Activated B cell treated with CpG ODN at 0.5 μM for 24 hours (primary cell): ENCODE results near the gene CASQ1. TPM values are rescaled to one million over a fixed set of nuclear protein-coding genes. Genes with fewer than 3 reads are reported as not detected.
A peak's percentile ranks its signal among the peaks of the same experiment; 100 is the strongest.

ENCODE experiments used
- ATAC-seq: fragments of 200-7000 bp; cut with Tn5 transposase; one replicate; pipeline ENCODE4 v1.10.0; 2021; ENCODE audit warnings: low read depth, mild to moderate bottlenecking, moderate library complexity
- CTCF ChIA-PET: fragments of 350-600 bp; sonication (Branson Sonifier 250); formaldehyde crosslinking; loops from one replicate; lab custom pipeline; 2021; ENCODE audit warnings: antibody characterized with exemption; lab: Charles Lee
- POLR2A ChIA-PET: fragments of 350-600 bp; sonication (Branson Sonifier 250); formaldehyde crosslinking; loops from one replicate; lab custom pipeline; 2021; ENCODE audit warnings: antibody characterized with exemption; lab: Charles Lee
- DNase-seq: peaks from one replicate; pipeline ENCODE4 v3.0.0; 2022
- H3K27ac Mint-ChIP-seq: one replicate; pipeline ENCODE4 v1.8.0; 2020; ENCODE audit warnings: mixed read lengths
- H3K27me3 Mint-ChIP-seq: one replicate; pipeline ENCODE4 v1.8.0; 2021; ENCODE audit warnings: mixed read lengths
- H3K36me3 Mint-ChIP-seq: one replicate; pipeline ENCODE4 v1.8.0; 2021; ENCODE audit warnings: low read depth, mixed read lengths
- H3K4me1 Mint-ChIP-seq: one replicate; pipeline ENCODE4 v1.8.0; 2021; ENCODE audit warnings: mixed read lengths
- H3K4me3 Mint-ChIP-seq: one replicate; pipeline ENCODE4 v1.8.0; 2020; ENCODE audit warnings: mild to moderate bottlenecking, mixed read lengths
- H3K9me3 Mint-ChIP-seq: one replicate; pipeline ENCODE4 v1.8.0; 2020; ENCODE audit warnings: mixed read lengths
- CTCF ChIP-seq: fragments of 200-600 bp; IDR thresholded peaks from one replicate; pipeline ENCODE4 v1.8.0; 2022; ENCODE audit warnings: antibody characterized with exemption, mild to moderate bottlenecking
- intact Hi-C: fragments of 100-400 bp; cut with micrococcal nuclease; formaldehyde crosslinking; loops from one replicate; pipeline ENCODE4 v1.15.1; 2024
- total RNA-seq: library from RNA; stranded (reverse); gene quantifications from 2 replicates; pipeline ENCODE4 v1.2.3, GENCODE V29; 2022

CASQ1 gene
- total RNA-seq, 1 donor from 2014 or later = not detected

GRCh38 chr1:160161965-160162705 is 28.2 kb upstream of the CASQ1 start:
- H3K36me3 Mint-ChIP-seq = no peaks in the 10 kb centered on the region
- H3K4me3 Mint-ChIP-seq = no peak overlapping the region
- peak; percentile 25 for ATAC-seq
- ChIA-PET CTCF (interaction anchor here (1.0 to 2.4 kb wide), 3 partner anchors 58 to 214 kb away, joined by 3 to 5 read pairs (median 3); no protein-coding TSS in a partner anchor), POLR2A (interaction anchor here (1.1 kb wide), 1 partner anchor 90 kb away, joined by 3 read pairs; no protein-coding TSS in a partner anchor)
- H3K27ac Mint-ChIP-seq = no peak overlapping the region
- no peak for DNase-seq
- intact Hi-C loops = loop anchor here (1.0 kb wide), 1 partner anchor 90 kb away; no protein-coding TSS in a partner anchor
- H3K27me3 Mint-ChIP-seq = no peaks in the 10 kb centered on the region
- no peaks in the 10 kb centered on the region for H3K9me3 Mint-ChIP-seq
- H3K4me1 Mint-ChIP-seq = peaks cover 2% of the 10 kb centered on the region
- no peak for TF ChIP-seq CTCF

- Mint-ChIP-seq H3K4me3 (no peak overlapping the region), H3K9me3 (no peaks in the 10 kb centered on the region), H3K27ac (no peak overlapping the region), H3K4me1 (peaks cover 2% of the 10 kb centered on the region), H3K36me3 (no peaks in the 10 kb centered on the region), H3K27me3 (no peaks in the 10 kb centered on the region)
- ChIA-PET CTCF (interaction anchor here (1.0 kb wide), 1 partner anchor 213 kb away, joined by 3 read pairs; no protein-coding TSS in a partner anchor), POLR2A (no interaction called here)
- intact Hi-C loops = loop anchor here (1.0 kb wide), 1 partner anchor 89 kb away; no protein-coding TSS in a partner anchor
- ATAC-seq (no peak), DNase-seq (no peak)
- no peak for TF ChIP-seq CTCF
Measured at GRCh38 chr1:160162931-160163330, 27.4 kb upstream of the CASQ1 start.

GRCh38 chr1:160163615-160164014 is 26.8 kb upstream of the CASQ1 start:
- no peak for DNase-seq
- intact Hi-C loops = no loop called here
- POLR2A ChIA-PET = no interaction called here
- Mint-ChIP-seq H3K4me1 (peaks cover 2% of the 10 kb centered on the region), H3K9me3 (no peaks in the 10 kb centered on the region), H3K36me3 (no peaks in the 10 kb centered on the region), H3K27me3 (no peaks in the 10 kb centered on the region), H3K27ac (no peak overlapping the region), H3K4me3 (no peak overlapping the region)
- ATAC-seq = no peak
- CTCF ChIA-PET = no interaction called here
- no peak for TF ChIP-seq CTCF

GRCh38 chr1:160164121-160164520 is 26.3 kb upstream of the CASQ1 start:
- intact Hi-C loops = no loop called here
- TF ChIP-seq CTCF = no peak
- H3K36me3 Mint-ChIP-seq = no peaks in the 10 kb centered on the region
- ChIA-PET CTCF (no interaction called here), POLR2A (no interaction called here)
- H3K9me3 Mint-ChIP-seq = no peaks in the 10 kb centered on the region
- H3K4me1 Mint-ChIP-seq = peaks cover 4% of the 10 kb centered on the region
- H3K27me3 Mint-ChIP-seq = no peaks in the 10 kb centered on the region
- no peak overlapping the region for H3K27ac Mint-ChIP-seq
- DNase-seq (no peak), ATAC-seq (no peak)
- no peak overlapping the region for H3K4me3 Mint-ChIP-seq

GRCh38 chr1:160166166-160166868 is 24.1 kb upstream of the CASQ1 start:
- H3K27ac Mint-ChIP-seq = no peak overlapping the region
- no peak for ATAC-seq
- H3K9me3 Mint-ChIP-seq = no peaks in the 10 kb centered on the region
- POLR2A ChIA-PET = no interaction called here
- H3K27me3 Mint-ChIP-seq = no peaks in the 10 kb centered on the region
- no peak overlapping the region for H3K4me3 Mint-ChIP-seq
- H3K36me3 Mint-ChIP-seq = no peaks in the 10 kb centered on the region
- intact Hi-C loops = loop anchor here (5.0 kb wide), 1 partner anchor 44 kb away; no protein-coding TSS in a partner anchor
- no peak for TF ChIP-seq CTCF
- CTCF ChIA-PET = no interaction called here
- no peak for DNase-seq
- H3K4me1 Mint-ChIP-seq = peaks cover 16% of the 10 kb centered on the region
